Memory B cell (primary cell): ENCODE data around the gene UTP15.

Experiments
- ATAC-seq: fragments of 150-1000 bp; cut with Tn5 transposase; 2 replicates; pipeline ENCODE4 v1.10.0; 2021; ENCODE audit warnings: low read depth, mild to moderate bottlenecking, moderate library complexity
- DNase-seq, 2 donors: peaks; one replicate each; pipeline ENCODE4 v3.0.0; 2022; ENCODE audit warnings: low spot score in 2 of 2
- H3K27ac Mint-ChIP-seq: one replicate; pipeline ENCODE4 v1.8.0; 2022; ENCODE audit warnings: mild to moderate bottlenecking, moderate library complexity, mixed read lengths
- H3K27me3 Mint-ChIP-seq: one replicate; pipeline ENCODE4 v1.8.0; 2022; ENCODE audit warnings: mixed read lengths
- H3K36me3 Mint-ChIP-seq: one replicate; pipeline ENCODE4 v1.8.0; 2022; ENCODE audit warnings: mild to moderate bottlenecking, mixed read lengths
- H3K4me1 Mint-ChIP-seq: one replicate; pipeline ENCODE4 v1.8.0; 2022; ENCODE audit warnings: mixed read lengths
- H3K4me3 Mint-ChIP-seq: one replicate; pipeline ENCODE4 v1.8.0; 2022; ENCODE audit warnings: mild to moderate bottlenecking, moderate library complexity, mixed read lengths
- H3K9me3 Mint-ChIP-seq: one replicate; pipeline ENCODE4 v1.8.0; 2022; ENCODE audit warnings: mixed read lengths

The UTP15 gene

DNA sequence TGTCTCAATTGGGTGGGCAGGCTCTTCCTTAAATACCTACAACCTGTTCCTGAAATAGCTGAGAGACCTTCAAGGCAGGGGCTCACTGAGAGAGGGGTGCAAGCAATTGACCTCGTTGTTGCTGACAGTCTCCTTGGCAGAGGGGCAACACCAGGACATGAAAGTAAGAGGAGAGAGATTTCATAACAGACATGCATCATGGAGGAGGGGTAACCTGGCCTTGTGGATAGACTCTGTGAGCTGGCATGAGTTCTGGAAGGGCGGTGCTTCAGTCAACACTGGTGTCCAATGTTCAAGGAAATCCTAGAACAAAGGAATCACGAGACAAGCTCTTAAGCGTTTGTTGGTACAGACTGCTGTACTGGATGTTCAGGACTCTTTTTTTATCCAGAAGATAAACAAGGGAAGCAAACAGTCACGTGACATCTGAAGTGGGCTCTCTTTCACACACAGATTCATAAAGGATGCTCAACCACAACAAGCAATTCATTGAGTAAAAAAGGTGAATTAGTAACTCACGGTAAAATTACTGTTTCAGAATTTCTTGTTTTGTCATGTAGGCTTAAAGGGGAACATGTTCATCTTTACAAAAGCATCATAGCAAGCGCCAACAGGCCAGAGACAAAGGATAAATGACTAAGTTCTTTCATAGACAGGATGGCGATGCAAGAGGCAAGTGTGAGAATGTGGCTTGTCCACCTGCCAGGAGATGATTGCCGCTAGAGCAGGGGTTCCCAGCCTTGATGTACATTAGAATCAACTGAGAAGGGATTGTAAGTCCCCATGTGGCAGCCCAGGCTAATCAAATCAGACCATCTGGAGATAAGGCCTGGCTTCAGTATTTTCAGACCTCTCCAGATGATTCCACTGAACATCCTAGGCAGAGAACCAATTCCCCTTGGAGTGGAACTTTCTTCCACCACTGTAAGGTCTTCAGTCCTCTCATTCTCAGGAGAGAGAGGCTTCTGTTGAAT, 20.8 kb upstream of the UTP15 start:
- H3K4me3 Mint-ChIP-seq, result no peak overlapping the region
- no peak overlapping the region for H3K27ac Mint-ChIP-seq
- H3K27me3 Mint-ChIP-seq, result peaks cover 8% of the 10 kb centered on the region
- DNase-seq (no peak), ATAC-seq (no peak)
- H3K36me3 Mint-ChIP-seq, result no peaks in the 10 kb centered on the region
- H3K9me3 Mint-ChIP-seq, result no peaks in the 10 kb centered on the region
- no peaks in the 10 kb centered on the region for H3K4me1 Mint-ChIP-seq

DNA sequence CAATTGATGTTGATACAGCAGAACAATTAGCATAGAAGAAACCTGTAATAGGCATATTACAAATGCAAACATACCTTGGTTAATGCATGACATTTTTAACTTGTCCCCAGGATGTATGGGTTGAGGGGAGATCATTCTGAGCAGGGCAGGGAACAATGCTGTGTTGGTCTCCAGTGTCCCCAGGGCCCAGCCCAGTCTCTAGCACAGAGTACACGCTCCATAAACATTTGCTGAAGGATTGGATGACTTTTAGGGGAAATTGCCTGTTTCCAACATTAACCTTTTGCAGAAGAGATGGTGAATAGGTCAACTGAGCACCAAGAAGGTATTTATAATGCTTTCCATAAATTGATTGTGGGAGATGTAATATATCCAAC, 20.2 kb upstream of the UTP15 start:
- DNase-seq (no peak), ATAC-seq (no peak)
- peaks cover 5% of the 10 kb centered on the region for H3K27me3 Mint-ChIP-seq
- H3K27ac Mint-ChIP-seq, result no peak overlapping the region
- H3K4me3 Mint-ChIP-seq, result no peak overlapping the region
- no peaks in the 10 kb centered on the region for H3K4me1 Mint-ChIP-seq
- no peaks in the 10 kb centered on the region for H3K36me3 Mint-ChIP-seq
- no peaks in the 10 kb centered on the region for H3K9me3 Mint-ChIP-seq

DNA sequence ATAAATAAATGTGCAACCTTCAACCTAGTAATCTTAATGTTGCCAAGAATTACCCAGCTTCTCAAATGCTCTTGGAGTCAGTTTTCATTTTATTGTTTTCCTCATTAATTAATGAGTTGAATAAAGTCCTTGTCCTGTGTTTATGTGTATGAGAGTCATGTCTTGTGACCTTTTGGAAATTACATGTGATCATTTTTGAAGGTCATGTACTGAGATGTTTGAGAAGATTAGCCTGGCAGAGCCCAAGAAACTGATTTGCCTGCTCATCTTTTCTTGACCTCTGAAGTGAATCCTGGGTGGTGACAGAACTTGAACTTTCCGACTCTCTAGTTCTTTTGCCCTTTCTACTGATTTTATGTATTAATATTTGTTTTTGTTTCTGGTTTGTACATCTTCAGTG, 15.5 kb upstream of the UTP15 start:
- no peaks in the 10 kb centered on the region for H3K27me3 Mint-ChIP-seq
- H3K27ac Mint-ChIP-seq, result no peak overlapping the region
- no peak for ATAC-seq
- H3K9me3 Mint-ChIP-seq, result no peaks in the 10 kb centered on the region
- peaks cover 17% of the 10 kb centered on the region for H3K36me3 Mint-ChIP-seq
- no peak for DNase-seq
- no peak overlapping the region for H3K4me3 Mint-ChIP-seq
- no peaks in the 10 kb centered on the region for H3K4me1 Mint-ChIP-seq

DNA sequence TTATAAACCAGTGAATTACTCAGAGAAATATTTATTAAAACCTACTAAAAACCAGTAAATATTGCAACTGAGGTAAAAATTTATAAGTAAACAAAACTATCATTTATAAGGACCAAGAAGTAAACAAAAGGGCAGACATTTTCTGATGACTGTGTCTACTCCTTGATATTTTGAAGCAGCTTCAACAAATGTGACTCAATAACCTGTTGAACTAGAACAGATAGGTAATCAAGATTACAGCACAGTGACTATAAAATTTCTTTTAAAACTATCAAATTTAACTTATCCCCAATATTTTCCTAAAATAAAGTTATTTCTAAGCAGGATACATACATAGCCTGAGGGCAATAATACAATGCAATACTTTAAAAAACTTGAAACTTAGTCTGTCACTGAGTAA, 12.9 kb upstream of the UTP15 start:
- ATAC-seq, result no peak
- no peak overlapping the region for H3K4me3 Mint-ChIP-seq
- DNase-seq, result no peak

DNA sequence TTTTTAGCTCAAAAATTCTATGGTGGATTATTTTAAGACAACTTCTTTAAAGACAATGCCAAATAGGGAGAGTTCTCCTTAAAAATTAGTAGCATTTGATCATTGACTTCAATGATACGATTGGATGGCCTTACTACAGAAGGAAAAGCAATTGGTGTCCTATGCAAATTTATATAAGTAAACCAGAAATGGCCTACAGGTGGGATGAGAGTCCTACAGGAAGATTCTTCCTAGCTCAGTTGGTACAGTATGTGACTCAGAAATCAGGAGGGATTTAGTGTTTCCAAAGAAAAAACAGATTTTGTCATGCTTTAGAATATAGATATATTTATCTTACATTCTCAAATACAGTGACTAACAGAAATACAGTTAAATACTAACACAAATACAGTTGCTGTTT, 6.6 kb upstream of the UTP15 start:
- Mint-ChIP-seq H3K27ac (no peak overlapping the region), H3K9me3 (no peaks in the 10 kb centered on the region), H3K4me1 (peaks cover 8% of the 10 kb centered on the region), H3K36me3 (peaks cover 21% of the 10 kb centered on the region), H3K4me3 (no peak overlapping the region), H3K27me3 (no peaks in the 10 kb centered on the region)
- DNase-seq, result no peak
- ATAC-seq, result no peak

More for the DNA sequence above, 12.9 kb upstream of the UTP15 start:
- Mint-ChIP-seq H3K36me3 (peaks cover 19% of the 10 kb centered on the region), H3K27me3 (no peaks in the 10 kb centered on the region), H3K4me1 (no peaks in the 10 kb centered on the region), H3K27ac (no peak overlapping the region), H3K9me3 (no peaks in the 10 kb centered on the region)

DNA sequence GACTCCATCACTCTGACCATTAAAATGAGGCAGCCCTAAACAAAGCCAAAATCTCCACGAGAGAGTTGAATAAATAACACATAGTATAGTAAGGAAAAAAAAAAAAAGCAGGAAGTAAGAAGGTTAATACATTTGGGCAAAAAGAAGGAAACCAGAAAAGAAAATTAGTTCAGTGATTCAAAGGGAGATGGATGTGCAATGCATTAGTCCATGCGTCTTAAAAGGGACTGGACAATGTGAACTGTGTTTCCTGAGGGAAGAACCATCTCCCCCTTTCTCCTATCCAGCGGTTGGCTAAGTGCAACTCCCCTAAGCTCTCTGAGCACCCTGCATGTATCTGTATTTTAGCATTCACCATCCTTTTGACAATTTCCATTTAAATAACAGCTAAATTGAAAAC, 1.5 kb upstream of the UTP15 start:
- Mint-ChIP-seq H3K27ac (peak overlapping the region; percentile 86), H3K27me3 (no peaks in the 10 kb centered on the region)
- DNase-seq, result no peak

DNA sequence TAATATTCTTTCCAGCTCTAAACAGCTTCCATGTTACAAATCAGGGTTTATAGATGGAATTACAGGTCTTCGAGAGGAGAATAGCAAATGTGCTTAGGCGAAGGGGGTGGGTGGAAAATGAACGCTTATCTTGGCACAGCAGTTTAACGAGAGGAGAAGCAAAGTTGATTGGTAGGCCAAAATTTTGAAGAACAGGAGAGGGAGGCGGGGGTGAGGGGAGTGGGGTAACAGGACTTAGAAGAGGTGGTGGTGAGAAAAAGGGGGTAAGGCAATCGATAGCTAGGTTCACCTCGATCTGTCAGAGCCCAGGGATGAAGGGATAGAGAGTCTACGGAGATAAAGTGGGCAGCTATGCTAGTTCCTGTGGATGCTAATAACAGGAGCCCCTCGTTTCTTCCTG, 868 bp upstream of the UTP15 start:
- Mint-ChIP-seq H3K9me3 (no peaks in the 10 kb centered on the region), H3K4me3 (peak overlapping the region; percentile 92), H3K27ac (peak overlapping the region; percentile 97), H3K36me3 (peaks cover 9% of the 10 kb centered on the region), H3K4me1 (peaks cover 22% of the 10 kb centered on the region), H3K27me3 (no peaks in the 10 kb centered on the region)
- ATAC-seq, result no peak
- no peak for DNase-seq

More for the DNA sequence above, 1.5 kb upstream of the UTP15 start:
- Mint-ChIP-seq H3K36me3 (peaks cover 9% of the 10 kb centered on the region), H3K4me1 (peaks cover 22% of the 10 kb centered on the region), H3K9me3 (no peaks in the 10 kb centered on the region), H3K4me3 (peak overlapping the region; percentile 70)
- no peak for ATAC-seq

DNA sequence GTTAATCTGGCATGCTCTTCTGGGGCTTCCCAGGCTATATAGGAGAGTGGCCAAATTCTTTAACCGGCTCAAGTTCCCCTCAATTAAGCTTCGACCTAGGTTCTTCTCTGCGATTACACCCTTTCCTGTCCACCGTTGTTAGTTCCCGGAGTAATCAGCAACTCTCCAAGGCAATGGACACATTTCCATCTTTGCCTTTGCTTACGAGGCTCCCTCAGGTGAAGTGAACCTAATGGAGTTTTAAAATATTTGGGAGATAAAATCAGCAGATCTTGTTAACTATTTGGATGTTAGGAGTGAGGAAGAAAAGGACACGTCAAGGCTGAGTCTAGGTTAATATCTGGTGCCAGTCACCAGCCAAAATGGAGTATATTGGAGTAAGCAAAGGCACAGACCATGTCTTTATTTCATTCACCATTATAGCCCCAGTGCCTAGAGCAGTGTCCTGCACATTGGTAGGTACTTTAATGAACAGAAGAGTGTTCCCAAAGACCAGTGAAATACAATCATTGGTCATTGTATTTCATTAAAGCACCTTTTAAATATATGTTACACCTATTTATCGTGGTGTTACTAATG, 515 bp downstream of the UTP15 start:
- Mint-ChIP-seq H3K4me1 (peaks cover 20% of the 10 kb centered on the region), H3K27me3 (no peaks in the 10 kb centered on the region), H3K36me3 (peaks cover 11% of the 10 kb centered on the region), H3K27ac (peak overlapping the region; percentile 97), H3K4me3 (peak overlapping the region; percentile 92), H3K9me3 (no peaks in the 10 kb centered on the region)
- peak; percentile 37 for ATAC-seq
- DNase-seq, result peak in 1 of 2 donors; percentile 1

DNA sequence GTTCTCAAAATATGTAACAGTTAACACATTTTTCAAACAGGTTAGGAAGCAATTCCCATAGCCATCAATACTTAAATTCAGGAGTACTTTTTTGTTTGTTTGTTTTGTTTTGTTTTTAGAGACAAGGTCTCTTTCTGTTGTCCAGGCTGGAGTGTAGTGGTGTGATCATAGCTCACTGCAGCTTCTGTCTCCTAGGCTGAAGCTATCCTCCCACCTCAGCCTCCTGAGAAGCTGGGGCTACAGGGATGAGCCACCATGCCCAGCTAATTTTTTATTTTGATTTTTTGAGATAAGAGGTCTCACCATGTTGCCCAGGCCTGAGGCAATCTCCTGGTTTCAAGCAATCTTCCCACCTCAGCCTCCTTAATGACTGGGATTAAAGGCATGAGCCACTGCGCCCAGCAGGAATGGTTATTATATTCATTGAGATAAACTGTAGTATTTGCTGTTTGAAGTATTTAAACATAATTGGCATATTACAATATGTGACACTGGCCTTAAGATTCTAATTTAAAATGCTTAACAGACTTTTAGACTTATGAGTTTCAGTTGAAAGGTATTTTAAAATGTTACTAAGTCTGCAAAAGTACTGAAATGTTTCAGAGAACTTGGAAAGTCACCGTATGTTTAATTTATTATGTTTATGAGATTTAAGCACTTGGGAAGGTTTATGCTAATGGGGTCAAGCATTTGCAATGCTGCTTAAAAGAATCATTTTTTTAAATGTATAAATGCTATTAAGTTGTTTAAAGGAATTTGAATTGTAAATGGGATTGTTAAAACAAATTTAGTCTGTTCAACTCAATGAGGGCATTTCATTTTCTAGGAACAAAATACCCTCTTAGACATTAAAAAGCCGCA, 17.0 kb downstream of the UTP15 start:
- Mint-ChIP-seq H3K27me3 (no peaks in the 10 kb centered on the region), H3K36me3 (peaks cover 14% of the 10 kb centered on the region), H3K4me3 (no peak overlapping the region), H3K27ac (no peak overlapping the region), H3K4me1 (no peaks in the 10 kb centered on the region), H3K9me3 (no peaks in the 10 kb centered on the region)
- no peak for DNase-seq
- no peak for ATAC-seq

DNA sequence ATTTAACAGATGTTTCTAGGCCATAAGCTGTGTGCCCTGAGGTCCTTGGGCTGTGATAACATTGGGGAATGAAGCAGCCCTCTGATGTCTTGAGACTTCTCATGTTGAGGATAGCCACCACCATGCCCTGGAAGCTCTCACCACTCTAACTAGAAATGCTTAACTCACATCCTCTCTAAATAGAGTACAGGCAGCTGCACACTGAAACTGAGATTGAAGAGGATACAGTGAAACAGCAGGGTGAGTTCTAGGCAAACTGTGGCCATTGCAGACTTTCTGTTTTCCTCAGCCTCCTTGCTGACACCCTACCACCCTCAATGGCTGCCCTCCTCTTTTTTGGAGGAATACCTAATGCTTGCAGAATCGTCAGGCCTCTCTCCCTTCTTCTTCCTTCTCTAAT, 22.4 kb downstream of the UTP15 start:
- ATAC-seq (no peak), DNase-seq (no peak)
- H3K27me3 Mint-ChIP-seq, result no peaks in the 10 kb centered on the region
- H3K36me3 Mint-ChIP-seq, result no peaks in the 10 kb centered on the region
- no peak overlapping the region for H3K27ac Mint-ChIP-seq
- H3K4me3 Mint-ChIP-seq, result no peak overlapping the region
- no peaks in the 10 kb centered on the region for H3K9me3 Mint-ChIP-seq
- no peaks in the 10 kb centered on the region for H3K4me1 Mint-ChIP-seq

DNA sequence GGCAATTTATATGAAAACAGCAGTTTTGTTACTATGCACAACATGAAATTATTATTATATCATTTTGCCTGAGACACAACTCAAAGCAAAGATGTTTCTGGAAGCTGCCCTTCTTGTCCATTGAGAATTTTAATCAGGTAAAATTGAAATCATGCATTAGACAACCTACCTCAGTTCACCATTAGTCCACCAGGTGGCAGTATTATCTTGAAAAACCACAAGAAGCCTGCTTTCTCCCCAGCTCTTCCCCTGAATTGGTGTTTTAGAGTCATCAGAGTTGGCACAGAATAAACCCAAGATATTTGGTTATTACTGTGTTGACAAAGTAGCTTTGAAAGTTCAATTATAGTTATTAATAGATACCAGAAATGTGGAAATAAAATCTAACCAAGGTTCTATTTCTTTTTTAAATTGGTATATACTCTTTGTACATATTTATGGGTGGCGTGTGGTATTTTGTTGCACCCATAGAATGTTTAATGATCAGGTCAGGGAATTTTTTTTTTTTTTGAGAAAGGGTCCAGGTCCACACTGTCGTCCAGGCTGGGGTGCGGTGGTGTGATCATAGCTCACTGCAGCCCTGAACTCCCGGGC, 25.7 kb downstream of the UTP15 start:
- no peaks in the 10 kb centered on the region for H3K9me3 Mint-ChIP-seq
- no peak overlapping the region for H3K27ac Mint-ChIP-seq
- H3K4me3 Mint-ChIP-seq, result no peak overlapping the region
- peak; percentile 66 for ATAC-seq
- no peaks in the 10 kb centered on the region for H3K4me1 Mint-ChIP-seq
- no peaks in the 10 kb centered on the region for H3K36me3 Mint-ChIP-seq
- no peaks in the 10 kb centered on the region for H3K27me3 Mint-ChIP-seq
- DNase-seq, result peak; percentile 58 to 66

DNA sequence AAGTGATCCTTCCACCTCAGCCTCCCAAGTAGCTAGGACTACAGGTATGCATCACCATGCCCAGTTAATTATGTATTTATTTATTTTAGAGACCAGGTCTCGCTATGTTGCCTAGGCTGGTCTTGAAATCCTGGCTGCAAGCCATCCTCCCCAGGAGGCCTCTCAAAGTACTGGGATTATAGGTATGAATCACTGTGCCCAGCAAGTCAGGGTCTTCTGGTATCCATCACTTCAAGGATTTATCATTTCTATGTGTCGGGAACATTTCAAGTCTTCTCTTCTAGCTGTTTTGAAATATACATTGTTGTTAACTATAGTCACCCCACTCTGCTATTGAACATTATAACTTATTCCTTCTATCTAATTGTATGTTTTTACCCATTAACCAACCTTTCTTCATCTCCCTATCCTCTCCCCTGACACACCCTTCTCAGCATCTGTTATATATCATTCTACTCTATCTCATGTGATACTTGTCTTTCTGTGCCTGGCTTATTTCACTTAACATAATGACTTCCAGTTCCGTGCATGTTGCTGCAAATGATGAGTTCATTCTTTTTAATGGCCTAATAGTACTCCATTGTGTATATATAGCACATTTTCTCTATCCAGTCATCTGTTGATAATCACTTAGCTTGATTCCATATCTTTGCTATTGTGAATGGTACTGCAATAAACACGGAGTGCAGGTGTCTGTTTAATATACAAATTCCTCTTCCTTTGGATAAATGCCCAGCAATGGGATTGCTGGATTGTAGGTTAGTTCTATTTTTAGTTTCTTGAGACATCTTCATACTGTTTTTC, 26.4 kb downstream of the UTP15 start:
- H3K27me3 Mint-ChIP-seq, result no peaks in the 10 kb centered on the region
- no peaks in the 10 kb centered on the region for H3K36me3 Mint-ChIP-seq
- DNase-seq (no peak), ATAC-seq (no peak)
- no peak overlapping the region for H3K27ac Mint-ChIP-seq
- H3K9me3 Mint-ChIP-seq, result no peaks in the 10 kb centered on the region
- H3K4me3 Mint-ChIP-seq, result no peak overlapping the region
- no peaks in the 10 kb centered on the region for H3K4me1 Mint-ChIP-seq

DNA sequence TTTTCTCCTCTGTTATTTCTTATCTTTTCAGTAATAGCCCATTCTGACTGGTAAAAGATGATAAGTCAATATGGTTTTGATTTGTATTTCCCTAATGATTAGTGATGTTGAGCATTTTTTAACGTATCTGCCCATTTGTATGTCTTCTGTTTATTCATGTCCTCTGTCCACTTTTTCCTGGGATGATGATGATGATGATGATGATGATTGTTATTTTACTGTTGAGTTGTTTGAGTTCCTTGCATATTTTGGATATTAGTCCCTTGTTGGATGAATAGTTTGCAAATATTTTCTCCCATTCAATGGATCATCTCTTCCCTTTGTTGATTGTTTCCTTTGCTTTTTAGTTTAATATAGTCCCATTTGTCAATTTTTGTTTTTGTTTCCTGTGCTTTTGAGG, 27.0 kb downstream of the UTP15 start:
- Mint-ChIP-seq H3K9me3 (no peaks in the 10 kb centered on the region), H3K27ac (no peak overlapping the region), H3K36me3 (no peaks in the 10 kb centered on the region), H3K4me1 (no peaks in the 10 kb centered on the region), H3K27me3 (no peaks in the 10 kb centered on the region), H3K4me3 (no peak overlapping the region)
- DNase-seq, result no peak
- no peak for ATAC-seq
